ENCODE results near the gene PWP1. TPM values are rescaled to one million over a fixed set of nuclear protein-coding genes. Genes with fewer than 3 reads are reported as not detected.

The PWP1 gene
- 10 to 100 TPM; 12.8 to 32.5 TPM for polyA plus RNA-seq

GRCh38 chr12:107685360-107686248 lies at the start of gene PWP1:
TSS of gene PWP1 (plus strand) at chr12:107685799. CDS start at chr12:107685900, 101 bp downstream.
- H3K4me3 ChIP-seq (ENCODE audit: low read depth in 1 of 2, low read length in 2 of 2) = peak within 1 kb of the TSS; percentile 95 to 100
- H3K9me3 ChIP-seq (ENCODE audit: control insufficient read depth in 2 of 2, insufficient read depth in 1 of 2, low read depth in 1 of 2, low read length in 1 of 2) = peaks cover 0 to 3% of the 10 kb centered on the region in 2 donors
- H3K27me3 ChIP-seq (ENCODE audit: control insufficient read depth in 1 of 2, insufficient read depth in 2 of 2, low read length in 2 of 2) = no peaks in the 10 kb centered on the region
- H3K4me1 ChIP-seq (ENCODE audit: control insufficient read depth in 2 of 2, insufficient read depth in 2 of 2, low read length in 1 of 2) = no peaks in the 10 kb centered on the region
- H3K36me3 ChIP-seq (ENCODE audit: control insufficient read depth in 2 of 2, insufficient read depth in 2 of 2, low read length in 1 of 2) = peaks cover 0 to 6% of the 10 kb centered on the region in 2 donors
- WGBS, 2 donors = 0% methylated on average over 51 of the region's 51 CpGs
- peak within 1 kb of the TSS; percentile 81 to 90 for H3K27ac ChIP-seq (ENCODE audit: low read depth in 2 of 2, low read length in 1 of 2)

GRCh38 chr12:107641154-107641553 lies 44.4 kb upstream of the PWP1 start:
- Histone ChIP-seq H3K4me1 (ENCODE audit: control insufficient read depth in 2 of 2, insufficient read depth in 2 of 2, low read length in 1 of 2) (no peaks in the 10 kb centered on the region), H3K27ac (ENCODE audit: low read depth in 2 of 2, low read length in 1 of 2) (no peak overlapping the region), H3K27me3 (ENCODE audit: control insufficient read depth in 1 of 2, insufficient read depth in 2 of 2, low read length in 2 of 2) (no peaks in the 10 kb centered on the region), H3K36me3 (ENCODE audit: control insufficient read depth in 2 of 2, insufficient read depth in 2 of 2, low read length in 1 of 2) (peaks cover 0 to 11% of the 10 kb centered on the region in 2 donors), H3K9me3 (ENCODE audit: control insufficient read depth in 2 of 2, insufficient read depth in 1 of 2, low read depth in 1 of 2, low read length in 1 of 2) (no peaks in the 10 kb centered on the region), H3K4me3 (ENCODE audit: low read depth in 1 of 2, low read length in 2 of 2) (no peak overlapping the region)

- Histone ChIP-seq H3K36me3 (ENCODE audit: control insufficient read depth in 2 of 2, insufficient read depth in 2 of 2, low read length in 1 of 2) (peaks cover 0 to 11% of the 10 kb centered on the region in 2 donors), H3K27ac (ENCODE audit: low read depth in 2 of 2, low read length in 1 of 2) (no peak overlapping the region), H3K9me3 (ENCODE audit: control insufficient read depth in 2 of 2, insufficient read depth in 1 of 2, low read depth in 1 of 2, low read length in 1 of 2) (no peaks in the 10 kb centered on the region), H3K4me1 (ENCODE audit: control insufficient read depth in 2 of 2, insufficient read depth in 2 of 2, low read length in 1 of 2) (no peaks in the 10 kb centered on the region), H3K27me3 (ENCODE audit: control insufficient read depth in 1 of 2, insufficient read depth in 2 of 2, low read length in 2 of 2) (no peaks in the 10 kb centered on the region), H3K4me3 (ENCODE audit: low read depth in 1 of 2, low read length in 2 of 2) (no peak overlapping the region)
- 80 to 82% methylated on average over 5 of the region's 5 CpGs for WGBS, 2 donors
Measured at GRCh38 chr12:107642240-107642639, 43.4 kb upstream of the PWP1 start.

GRCh38 chr12:107645630-107646333 lies 39.8 kb upstream of the PWP1 start:
- H3K27me3 ChIP-seq (ENCODE audit: control insufficient read depth in 1 of 2, insufficient read depth in 2 of 2, low read length in 2 of 2) = no peaks in the 10 kb centered on the region
- peaks cover 0 to 7% of the 10 kb centered on the region in 2 donors for H3K36me3 ChIP-seq (ENCODE audit: control insufficient read depth in 2 of 2, insufficient read depth in 2 of 2, low read length in 1 of 2)
- H3K4me1 ChIP-seq (ENCODE audit: control insufficient read depth in 2 of 2, insufficient read depth in 2 of 2, low read length in 1 of 2) = no peaks in the 10 kb centered on the region
- no peak overlapping the region for H3K4me3 ChIP-seq (ENCODE audit: low read depth in 1 of 2, low read length in 2 of 2)
- H3K27ac ChIP-seq (ENCODE audit: low read depth in 2 of 2, low read length in 1 of 2) = no peak overlapping the region
- H3K9me3 ChIP-seq (ENCODE audit: control insufficient read depth in 2 of 2, insufficient read depth in 1 of 2, low read depth in 1 of 2, low read length in 1 of 2) = no peaks in the 10 kb centered on the region
- WGBS, 2 donors = 59 to 65% methylated on average over 27 of the region's 27 CpGs

- H3K27ac ChIP-seq (ENCODE audit: low read depth in 2 of 2, low read length in 1 of 2) = no peak overlapping the region
- H3K4me3 ChIP-seq (ENCODE audit: low read depth in 1 of 2, low read length in 2 of 2) = no peak overlapping the region
- H3K36me3 ChIP-seq (ENCODE audit: control insufficient read depth in 2 of 2, insufficient read depth in 2 of 2, low read length in 1 of 2) = peaks cover 0 to 7% of the 10 kb centered on the region in 2 donors
- no peaks in the 10 kb centered on the region for H3K4me1 ChIP-seq (ENCODE audit: control insufficient read depth in 2 of 2, insufficient read depth in 2 of 2, low read length in 1 of 2)
- 89 to 93% methylated on average over 7 of the region's 7 CpGs for WGBS, 2 donors
- no peaks in the 10 kb centered on the region for H3K9me3 ChIP-seq (ENCODE audit: control insufficient read depth in 2 of 2, insufficient read depth in 1 of 2, low read depth in 1 of 2, low read length in 1 of 2)
- H3K27me3 ChIP-seq (ENCODE audit: control insufficient read depth in 1 of 2, insufficient read depth in 2 of 2, low read length in 2 of 2) = no peaks in the 10 kb centered on the region
Measured at GRCh38 chr12:107646436-107646835, 39.2 kb upstream of the PWP1 start.

DNA sequence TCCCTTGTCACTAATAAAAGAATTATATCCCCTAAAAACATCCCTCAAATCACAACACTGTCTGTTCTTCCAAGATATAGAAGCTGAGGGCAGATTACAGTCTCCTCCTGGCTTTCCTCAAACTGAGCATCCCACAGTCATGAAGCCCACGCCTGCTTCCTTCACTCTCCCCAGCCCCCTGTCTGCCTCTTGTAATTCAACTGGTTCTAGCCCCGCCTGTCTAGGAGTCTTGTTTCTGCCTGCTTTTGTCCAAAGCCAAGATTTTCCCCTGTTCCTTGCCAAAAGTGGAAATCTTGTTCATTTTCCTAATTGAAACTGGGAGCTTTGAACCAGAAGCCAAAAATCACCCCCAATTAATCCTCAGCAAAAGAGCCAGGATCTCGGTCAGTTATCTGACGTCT lies 35.9 kb upstream of the PWP1 start:
- H3K27ac ChIP-seq (ENCODE audit: low read depth in 2 of 2, low read length in 1 of 2) = no peak overlapping the region
- H3K4me1 ChIP-seq (ENCODE audit: control insufficient read depth in 2 of 2, insufficient read depth in 2 of 2, low read length in 1 of 2) = no peaks in the 10 kb centered on the region
- 22 to 43% methylated on average over 4 of the region's 4 CpGs for WGBS, 2 donors
- H3K4me3 ChIP-seq (ENCODE audit: low read depth in 1 of 2, low read length in 2 of 2) = no peak overlapping the region
- H3K9me3 ChIP-seq (ENCODE audit: control insufficient read depth in 2 of 2, insufficient read depth in 1 of 2, low read depth in 1 of 2, low read length in 1 of 2) = no peaks in the 10 kb centered on the region
- peaks cover 0 to 2% of the 10 kb centered on the region in 2 donors for H3K36me3 ChIP-seq (ENCODE audit: control insufficient read depth in 2 of 2, insufficient read depth in 2 of 2, low read length in 1 of 2)
- no peaks in the 10 kb centered on the region for H3K27me3 ChIP-seq (ENCODE audit: control insufficient read depth in 1 of 2, insufficient read depth in 2 of 2, low read length in 2 of 2)

DNA sequence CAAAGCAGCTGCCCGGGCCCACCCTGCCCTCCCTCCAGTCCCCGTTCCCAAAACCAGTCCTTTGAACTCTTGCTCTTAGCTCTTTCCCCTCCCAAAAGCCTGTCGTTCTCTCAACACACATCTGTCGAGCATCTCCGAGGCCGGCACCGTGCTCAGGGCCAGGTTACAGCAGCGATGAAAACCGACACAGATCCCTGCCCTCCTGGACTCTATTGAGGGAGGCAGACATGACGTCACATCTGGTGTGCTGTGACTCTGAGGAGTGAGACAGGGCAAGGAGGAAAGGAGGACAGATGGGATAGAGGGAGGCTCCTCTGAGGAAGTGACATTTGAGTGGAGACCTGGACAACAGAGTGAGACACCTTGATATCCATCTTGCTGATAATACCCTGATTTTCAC lies 34.6 kb upstream of the PWP1 start:
- Histone ChIP-seq H3K9me3 (ENCODE audit: control insufficient read depth in 2 of 2, insufficient read depth in 1 of 2, low read depth in 1 of 2, low read length in 1 of 2) (no peaks in the 10 kb centered on the region), H3K36me3 (ENCODE audit: control insufficient read depth in 2 of 2, insufficient read depth in 2 of 2, low read length in 1 of 2) (peaks cover 0 to 2% of the 10 kb centered on the region in 2 donors), H3K4me1 (ENCODE audit: control insufficient read depth in 2 of 2, insufficient read depth in 2 of 2, low read length in 1 of 2) (no peaks in the 10 kb centered on the region), H3K4me3 (ENCODE audit: low read depth in 1 of 2, low read length in 2 of 2) (no peak overlapping the region), H3K27ac (ENCODE audit: low read depth in 2 of 2, low read length in 1 of 2) (no peak overlapping the region), H3K27me3 (ENCODE audit: control insufficient read depth in 1 of 2, insufficient read depth in 2 of 2, low read length in 2 of 2) (no peaks in the 10 kb centered on the region)
- WGBS, 2 donors = 71 to 80% methylated on average over 10 of the region's 10 CpGs

- Histone ChIP-seq H3K36me3 (ENCODE audit: control insufficient read depth in 2 of 2, insufficient read depth in 2 of 2, low read length in 1 of 2) (peaks cover 0 to 2% of the 10 kb centered on the region in 2 donors), H3K27ac (ENCODE audit: low read depth in 2 of 2, low read length in 1 of 2) (no peak overlapping the region), H3K9me3 (ENCODE audit: control insufficient read depth in 2 of 2, insufficient read depth in 1 of 2, low read depth in 1 of 2, low read length in 1 of 2) (no peaks in the 10 kb centered on the region), H3K27me3 (ENCODE audit: control insufficient read depth in 1 of 2, insufficient read depth in 2 of 2, low read length in 2 of 2) (no peaks in the 10 kb centered on the region), H3K4me3 (ENCODE audit: low read depth in 1 of 2, low read length in 2 of 2) (no peak overlapping the region), H3K4me1 (ENCODE audit: control insufficient read depth in 2 of 2, insufficient read depth in 2 of 2, low read length in 1 of 2) (no peaks in the 10 kb centered on the region)
- WGBS, 2 donors = 74% methylated on average over 11 of the region's 11 CpGs
Measured at GRCh38 chr12:107651571-107652449, 33.8 kb upstream of the PWP1 start.

DNA sequence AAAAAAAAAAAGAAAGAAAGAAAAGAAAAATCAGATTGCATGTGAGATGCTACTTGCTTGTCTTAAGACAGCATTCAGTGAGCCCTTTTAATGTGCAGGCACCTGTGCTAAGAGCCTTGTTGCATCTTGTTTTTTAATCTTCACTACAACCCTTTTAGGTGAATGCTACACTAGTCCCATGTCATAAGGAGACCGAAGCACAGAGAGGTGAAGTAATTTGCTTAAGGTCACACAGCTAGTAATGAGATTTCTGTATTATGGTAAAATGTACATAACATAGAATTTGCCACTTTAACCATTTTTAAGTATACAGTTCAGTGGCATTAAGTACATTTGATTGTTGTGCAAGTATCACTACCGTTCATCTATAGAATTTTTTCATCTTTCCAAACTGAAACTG lies 32.1 kb upstream of the PWP1 start:
- no peak overlapping the region for H3K27ac ChIP-seq (ENCODE audit: low read depth in 2 of 2, low read length in 1 of 2)
- H3K4me1 ChIP-seq (ENCODE audit: control insufficient read depth in 2 of 2, insufficient read depth in 2 of 2, low read length in 1 of 2) = no peaks in the 10 kb centered on the region
- 76 to 87% methylated on average over 2 of the region's 2 CpGs for WGBS, 2 donors
- peaks cover 0 to 5% of the 10 kb centered on the region in 2 donors for H3K36me3 ChIP-seq (ENCODE audit: control insufficient read depth in 2 of 2, insufficient read depth in 2 of 2, low read length in 1 of 2)
- H3K27me3 ChIP-seq (ENCODE audit: control insufficient read depth in 1 of 2, insufficient read depth in 2 of 2, low read length in 2 of 2) = no peaks in the 10 kb centered on the region
- H3K9me3 ChIP-seq (ENCODE audit: control insufficient read depth in 2 of 2, insufficient read depth in 1 of 2, low read depth in 1 of 2, low read length in 1 of 2) = no peaks in the 10 kb centered on the region
- H3K4me3 ChIP-seq (ENCODE audit: low read depth in 1 of 2, low read length in 2 of 2) = no peak overlapping the region
